GM23248 (cell line): ENCODE data around the gene FKBP1B. TPM values are rescaled to one million over a fixed set of nuclear protein-coding genes. Genes with fewer than 3 reads are reported as not detected.
"Not testable (repeated sequence)": the region's sequence is repeated elsewhere in the genome, so short reads cannot be mapped to it uniquely, and the experiment has no call there.

ENCODE experiments used
- DNase-seq: peaks from one replicate; pipeline ENCODE4 v3.0.0-alpha.2; 2015
- H2AFZ ChIP-seq: fragments of 200-600 bp; sonication (generic); 2 replicates; pipeline ENCODE4 v1.6.1; 2016; ENCODE audit warnings: antibody characterized with exemption
- H3F3A ChIP-seq: fragments of 200-600 bp; sonication (generic); 2 replicates; pipeline ENCODE4 v1.6.1; 2016; ENCODE audit warnings: mild to moderate bottlenecking, antibody characterized with exemption, mixed run types; ENCODE audit not compliant: insufficient read depth
- H3K27ac ChIP-seq: fragments of 200-600 bp; sonication (generic); 2 replicates; pipeline ENCODE4 v1.5.1; 2016; ENCODE audit warnings: mild to moderate bottlenecking
- H3K27me3 ChIP-seq: fragments of 200-600 bp; sonication (generic); replicated peaks from 2 replicates; pipeline ENCODE4 v1.6.1; 2016; ENCODE audit warnings: mild to moderate bottlenecking; ENCODE audit not compliant: insufficient read depth
- H3K36me3 ChIP-seq: fragments of 200-600 bp; sonication (generic); 2 replicates; pipeline ENCODE4 v1.6.1; 2016; ENCODE audit warnings: low read depth, mild to moderate bottlenecking
- H3K4me1 ChIP-seq: fragments of 200-600 bp; sonication (generic); 2 replicates; pipeline ENCODE4 v1.6.1; 2016; ENCODE audit warnings: mild to moderate bottlenecking; ENCODE audit not compliant: insufficient read depth
- H3K4me2 ChIP-seq: fragments of 200-600 bp; sonication (generic); one replicate; pipeline ENCODE4 v1.6.1; 2016; ENCODE audit warnings: mild to moderate bottlenecking; ENCODE audit not compliant: unreplicated experiment
- H3K4me3 ChIP-seq: fragments of 200-600 bp; sonication (generic); 2 replicates; pipeline ENCODE4 v1.5.1; 2016; ENCODE audit warnings: mild to moderate bottlenecking
- H3K79me2 ChIP-seq: fragments of 200-600 bp; sonication (generic); 2 replicates; pipeline ENCODE4 v1.6.1; 2016; ENCODE audit warnings: mild to moderate bottlenecking; ENCODE audit not compliant: insufficient read depth
- H3K9ac ChIP-seq: fragments of 200-600 bp; sonication (generic); 2 replicates; pipeline ENCODE4 v1.6.1; 2016; ENCODE audit warnings: mild to moderate bottlenecking
- H3K9me2 ChIP-seq: fragments of 200-600 bp; sonication (generic); 2 replicates; pipeline ENCODE4 v1.6.1; 2016; ENCODE audit warnings: mixed run types, mild to moderate bottlenecking, moderate library complexity; ENCODE audit not compliant: insufficient read depth
- H3K9me3 ChIP-seq: fragments of 200-600 bp; sonication (generic); one replicate; pipeline ENCODE4 v1.6.1; 2017; ENCODE audit warnings: low read depth
- H4K20me1 ChIP-seq: fragments of 200-600 bp; sonication (generic); 2 replicates; pipeline ENCODE4 v1.6.0; 2016; ENCODE audit not compliant: insufficient read depth
- EZH2 ChIP-seq: fragments of 200-600 bp; sonication (generic); IDR thresholded peaks from 2 replicates; pipeline ENCODE4 v1.6.1; 2018; ENCODE audit warnings: antibody characterized with exemption, mild to moderate bottlenecking; ENCODE audit not compliant: insufficient read depth, poor library complexity, severe bottlenecking
- EZH2phosphoT487 ChIP-seq: fragments of 200-600 bp; sonication (generic); IDR thresholded peaks from 2 replicates; pipeline ENCODE4 v1.6.1; 2018; ENCODE audit warnings: antibody characterized with exemption, moderate library complexity, mild to moderate bottlenecking, low read depth; ENCODE audit not compliant: insufficient read depth
- WGBS, 2 experiments: methylation state at CpG; one replicate each; pipeline ENCODE4 v1.1.6; 2015 to 2017; ENCODE audit warnings: low lambda C conversion rate in 2 of 2, low coverage in 1 of 2; ENCODE audit errors: missing lambda C conversion rate in 2 of 2; 5-methylcytosine and 5-hydroxymethylcytosine counted together
- in situ Hi-C: fragments of 300-500 bp; cut with MboI; formaldehyde crosslinking; loops from 2 replicates; pipeline ENCODE4 v1.15.0; 2020
- polyA plus RNA-seq: library from polyadenylated mRNA; unstranded; fragments of >200 nt; fragmentation: Nextera tagmentation; extraction: Ambion mirVana; gene quantifications from 2 replicates; pipeline ENCODE4 v1.2.1, GENCODE V29; 2016
- small RNA-seq: library from RNA; depleted of rRNA; stranded (forward); fragments of <200 nt; gene quantifications from one replicate; pipeline ENCODE3, GENCODE V24; 2014; ENCODE audit warnings: low read depth, low replicate concordance
- total RNA-seq: library from RNA; depleted of rRNA; stranded (reverse); fragments of >200 nt; shearing (Covaris generic); gene quantifications from 2 replicates; pipeline ENCODE4 v1.2.3, GENCODE V29; 2014; rRNA removed

The FKBP1B gene
- total and polyA plus RNA-seq, 2 experiments from 2014 or later, result 7.5 to 8.7 TPM

DNA sequence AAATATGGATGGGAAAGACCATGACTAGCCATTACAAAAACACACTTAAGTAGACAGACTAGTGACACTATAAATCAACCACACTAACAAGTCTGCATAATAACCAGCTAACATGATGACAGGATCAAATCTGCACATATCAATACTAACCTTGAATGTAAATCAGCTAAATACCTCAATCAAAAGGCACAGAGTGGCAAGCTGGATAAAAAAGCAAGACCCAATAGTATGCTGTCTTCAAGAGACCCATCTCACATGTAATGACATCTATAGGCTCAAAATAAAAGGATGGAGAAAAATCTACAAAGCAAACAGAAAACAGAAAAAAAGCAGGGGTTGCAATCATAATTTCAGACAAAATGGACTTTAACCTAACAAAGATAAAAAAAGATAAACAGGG lies 57.2 kb downstream of the FKBP1B start:
- no peak overlapping the region for H2AFZ ChIP-seq
- H3K4me1 ChIP-seq, result peaks cover 10% of the 10 kb centered on the region
- no peaks in the 10 kb centered on the region for H3K36me3 ChIP-seq
- no peaks in the 10 kb centered on the region for H3K9me3 ChIP-seq
- no peaks in the 10 kb centered on the region for H3K27me3 ChIP-seq
- no peaks in the 10 kb centered on the region for H3K9me2 ChIP-seq
- no peak overlapping the region for H3K4me3 ChIP-seq
- H3K27ac ChIP-seq, result no peak overlapping the region
- no peaks in the 10 kb centered on the region for H3K79me2 ChIP-seq
- DNase-seq, result no peak
- in situ Hi-C loops, result no loop called here
- no peak overlapping the region for H3K4me2 ChIP-seq
- no peaks in the 10 kb centered on the region for H4K20me1 ChIP-seq
- TF ChIP-seq EZH2, result no peak
- TF ChIP-seq EZH2phosphoT487, result no peak
- no peak overlapping the region for H3K9ac ChIP-seq
- H3F3A ChIP-seq, result peaks cover 12% of the 10 kb centered on the region; the same call in 1 of the 2 replicates

DNA sequence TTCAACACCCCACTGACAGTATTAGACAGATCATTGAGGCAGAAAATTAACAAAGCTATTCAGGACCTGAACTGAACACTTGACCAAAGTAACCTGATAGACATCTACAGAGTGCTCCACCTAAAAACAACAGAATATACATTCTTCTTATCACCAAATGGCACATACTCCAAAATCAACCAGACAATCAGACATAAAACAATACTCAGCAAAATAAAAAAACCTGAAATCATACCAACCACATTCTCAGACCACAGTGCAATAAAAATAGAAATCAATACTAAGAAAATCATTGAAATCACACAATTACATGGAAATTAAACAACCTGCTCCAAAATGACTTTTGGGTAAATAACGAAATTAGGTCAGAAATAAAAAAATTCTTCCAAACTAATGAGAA lies 57.8 kb downstream of the FKBP1B start:
- no peak for DNase-seq
- WGBS, 2 experiments, result 95 to 96% methylated on average over 1 of the region's 1 CpG
- in situ Hi-C loops, result no loop called here
- Histone ChIP-seq H3K9me2 (no peaks in the 10 kb centered on the region), H3F3A (peaks cover 16% of the 10 kb centered on the region; the same call in 1 of the 2 replicates), H3K27ac (no peak overlapping the region), H3K4me2 (no peak overlapping the region), H3K36me3 (no peaks in the 10 kb centered on the region), H3K4me1 (peaks cover 12% of the 10 kb centered on the region), H4K20me1 (no peaks in the 10 kb centered on the region), H3K79me2 (no peaks in the 10 kb centered on the region), H3K27me3 (no peaks in the 10 kb centered on the region), H3K9ac (no peak overlapping the region), H3K9me3 (no peaks in the 10 kb centered on the region), H2AFZ (no peak overlapping the region), H3K4me3 (no peak overlapping the region)
- no peak for TF ChIP-seq EZH2phosphoT487
- no peak for TF ChIP-seq EZH2

DNA sequence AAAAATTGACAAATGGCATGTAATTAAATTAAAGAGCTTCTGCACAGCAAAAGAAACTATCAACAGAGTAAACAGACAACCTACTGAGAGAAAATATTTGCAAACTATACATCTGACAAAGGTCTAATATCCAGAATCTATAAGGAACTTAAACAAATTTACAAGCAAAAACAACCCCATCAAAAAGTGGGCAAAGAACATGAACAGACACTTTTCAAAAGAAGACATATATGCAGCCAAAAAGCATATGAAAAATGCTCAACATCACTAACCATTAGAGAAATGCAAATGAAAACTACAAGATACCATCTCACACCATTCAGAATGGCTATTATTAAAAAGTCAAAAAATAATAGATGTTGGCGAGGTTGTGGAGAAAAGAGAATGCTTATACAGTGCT lies 59.9 kb downstream of the FKBP1B start:
- in situ Hi-C loops, H3K9me3 ChIP-seq, H3K27ac ChIP-seq, H3K4me3 ChIP-seq, H3K79me2 ChIP-seq, H3K9ac ChIP-seq, H3K4me2 ChIP-seq, H3K27me3 ChIP-seq, H4K20me1 ChIP-seq, H2AFZ ChIP-seq, H3K36me3 ChIP-seq, DNase-seq, H3K9me2 ChIP-seq: not testable (repeated sequence)
- Histone ChIP-seq H3F3A (peaks cover 16% of the 10 kb centered on the region; the same call in 1 of the 2 replicates), H3K4me1 (peaks cover 12% of the 10 kb centered on the region)
- WGBS, 2 experiments, result 83 to 93% methylated on average over 1 of the region's 1 CpG

DNA sequence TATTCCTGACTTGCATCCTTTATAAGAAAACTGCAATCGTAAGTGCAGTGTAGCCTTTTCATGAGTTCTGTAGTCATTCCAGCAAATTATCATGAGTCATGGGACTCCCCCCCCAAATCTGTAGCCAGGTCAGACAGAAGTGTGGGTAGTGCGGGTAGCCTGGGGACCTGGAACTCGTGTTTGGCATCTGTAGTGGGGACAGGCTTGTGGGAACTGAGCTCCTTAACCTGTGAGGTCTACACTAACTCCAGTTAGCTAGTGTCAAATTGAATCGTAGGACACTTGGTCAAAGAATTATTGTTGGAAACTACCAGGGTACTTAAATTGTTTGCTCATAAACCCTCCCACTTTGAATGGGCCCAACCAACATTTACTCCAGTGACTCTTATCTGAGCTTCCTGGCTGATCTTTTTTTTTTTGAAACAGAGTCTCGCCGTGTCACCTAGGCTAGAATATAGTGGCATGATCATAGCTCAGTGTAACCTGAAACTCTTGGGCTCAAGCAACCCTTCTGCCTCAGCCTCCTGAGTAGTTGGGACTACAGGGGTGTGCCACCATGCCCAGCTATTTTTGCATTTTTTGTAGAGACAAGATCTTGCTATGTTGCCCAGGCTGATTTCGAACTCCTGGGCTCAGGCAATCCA lies 61.2 kb downstream of the FKBP1B start:
- TF ChIP-seq EZH2phosphoT487 (no peak), EZH2 (no peak)
- Histone ChIP-seq H3K4me1 (peaks cover 20% of the 10 kb centered on the region), H2AFZ (no peak overlapping the region), H3K79me2 (no peaks in the 10 kb centered on the region), H3K27me3 (no peaks in the 10 kb centered on the region), H3K9me2 (no peaks in the 10 kb centered on the region), H3K9ac (no peak overlapping the region), H4K20me1 (no peaks in the 10 kb centered on the region), H3F3A (peaks cover 25% of the 10 kb centered on the region), H3K9me3 (no peaks in the 10 kb centered on the region), H3K4me2 (no peak overlapping the region), H3K27ac (no peak overlapping the region; the same call in 1 of the 2 replicates), H3K36me3 (no peaks in the 10 kb centered on the region), H3K4me3 (no peak overlapping the region)
- 87% methylated on average over 7 of the region's 7 CpGs for WGBS, 2 experiments
- no peak for DNase-seq
- in situ Hi-C loops, result no loop called here

DNA sequence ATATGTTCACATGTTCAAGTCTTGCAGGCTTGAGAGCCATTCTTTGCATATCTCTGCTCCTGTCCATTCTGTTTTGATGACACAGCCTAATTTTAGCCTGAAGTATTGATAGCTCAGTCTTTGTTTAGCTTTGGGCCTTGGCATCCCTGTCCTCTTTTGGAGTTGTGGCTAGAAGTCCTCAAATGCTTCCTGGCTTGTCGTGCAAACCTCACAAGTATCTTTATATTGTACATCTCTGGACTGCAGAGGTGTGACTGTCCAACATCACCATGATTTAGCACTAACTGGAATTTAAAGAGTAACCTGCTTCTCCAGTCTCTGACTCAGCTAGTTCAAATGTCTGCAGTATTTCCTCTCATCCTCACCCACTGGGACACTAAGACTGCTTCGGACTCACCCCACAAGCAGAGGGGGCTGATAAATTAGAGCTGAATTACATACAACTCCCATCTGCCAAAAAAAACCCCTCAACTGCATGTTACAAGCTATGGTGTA lies 61.9 kb downstream of the FKBP1B start:
- Histone ChIP-seq H3K4me2 (no peak overlapping the region), H4K20me1 (no peaks in the 10 kb centered on the region), H3K27ac (peak overlapping the region; percentile 11), H3K36me3 (no peaks in the 10 kb centered on the region), H3K9ac (no peak overlapping the region), H3K4me1 (peaks cover 20% of the 10 kb centered on the region), H3K9me3 (no peaks in the 10 kb centered on the region), H2AFZ (no peak overlapping the region), H3F3A (peaks cover 22% of the 10 kb centered on the region), H3K9me2 (no peaks in the 10 kb centered on the region), H3K4me3 (no peak overlapping the region), H3K79me2 (no peaks in the 10 kb centered on the region), H3K27me3 (no peaks in the 10 kb centered on the region)
- in situ Hi-C loops, result no loop called here
- WGBS, 2 experiments, result 31 to 33% methylated on average over 2 of the region's 2 CpGs
- peak; percentile 43 for DNase-seq
- TF ChIP-seq EZH2phosphoT487, result no peak
- TF ChIP-seq EZH2, result no peak

Small RNA genes within 50 kb of the gene (small RNA-seq; reads per million reads assigned to genes)
- not detected for gene RNU6-370P

Other genes starting within 250 kb of the FKBP1B start
- 6.7 and 10.9 TPM in 2 replicates for gene ATAD2B, start 122.6 kb upstream of the FKBP1B start, total RNA-seq
- gene ATAD2B, start 122.6 kb upstream of the FKBP1B start, polyA plus RNA-seq, result 4.1 and 4.8 TPM in 2 replicates
- 11.9 and 17.2 TPM in 2 replicates for gene UBXN2A, start 109.3 kb upstream of the FKBP1B start, total RNA-seq
- gene UBXN2A, start 109.3 kb upstream of the FKBP1B start, polyA plus RNA-seq, result 16.3 and 18.0 TPM in 2 replicates
- gene MFSD2B, start 39.7 kb upstream of the FKBP1B start, total RNA-seq, result under 0.01 TPM in 2 replicates
- gene MFSD2B, start 39.7 kb upstream of the FKBP1B start, polyA plus RNA-seq, result 0.58 TPM in 1 of 2 replicates, not detected in the other
- 6.1 and 7.6 TPM in 2 replicates for gene WDCP, start 2.4 kb upstream of the FKBP1B start, total RNA-seq
- 3.8 and 4.2 TPM in 2 replicates for gene WDCP, start 2.4 kb upstream of the FKBP1B start, polyA plus RNA-seq
- 101 and 129 TPM in 2 replicates for gene SF3B6, start 26.6 kb downstream of the FKBP1B start, total RNA-seq
- gene SF3B6, start 26.6 kb downstream of the FKBP1B start, polyA plus RNA-seq, result 287 and 289 TPM in 2 replicates
- 74.1 and 76.2 TPM in 2 replicates for gene TP53I3, start 35.1 kb downstream of the FKBP1B start, total RNA-seq
- 81.7 and 85.3 TPM in 2 replicates for gene TP53I3, start 35.1 kb downstream of the FKBP1B start, polyA plus RNA-seq
- gene PFN4, start 73.6 kb downstream of the FKBP1B start, total RNA-seq, result not detected in 2 replicates
- 0.60 and 0.64 TPM in 2 replicates for gene PFN4, start 73.6 kb downstream of the FKBP1B start, polyA plus RNA-seq
- 5.8 and 22.4 TPM in 2 replicates for gene FAM228B, start 73.7 kb downstream of the FKBP1B start, total RNA-seq
- 12.1 and 15.1 TPM in 2 replicates for gene FAM228B, start 73.7 kb downstream of the FKBP1B start, polyA plus RNA-seq
- 2.1 TPM in 1 of 2 replicates, not detected in the other for gene FAM228A, start 125.3 kb downstream of the FKBP1B start, total RNA-seq
- gene FAM228A, start 125.3 kb downstream of the FKBP1B start, polyA plus RNA-seq, result not detected in 2 replicates